ENCODE data around the gene STMND1. TPM values are rescaled to one million over a fixed set of nuclear protein-coding genes. Genes with fewer than 3 reads are reported as not detected.

Gene STMND1
- total and polyA plus RNA-seq, 2 of the 8 experiments (the other 6 are each of a cell fraction or from before 2014, with no cell fraction given) = not detected

DNA sequence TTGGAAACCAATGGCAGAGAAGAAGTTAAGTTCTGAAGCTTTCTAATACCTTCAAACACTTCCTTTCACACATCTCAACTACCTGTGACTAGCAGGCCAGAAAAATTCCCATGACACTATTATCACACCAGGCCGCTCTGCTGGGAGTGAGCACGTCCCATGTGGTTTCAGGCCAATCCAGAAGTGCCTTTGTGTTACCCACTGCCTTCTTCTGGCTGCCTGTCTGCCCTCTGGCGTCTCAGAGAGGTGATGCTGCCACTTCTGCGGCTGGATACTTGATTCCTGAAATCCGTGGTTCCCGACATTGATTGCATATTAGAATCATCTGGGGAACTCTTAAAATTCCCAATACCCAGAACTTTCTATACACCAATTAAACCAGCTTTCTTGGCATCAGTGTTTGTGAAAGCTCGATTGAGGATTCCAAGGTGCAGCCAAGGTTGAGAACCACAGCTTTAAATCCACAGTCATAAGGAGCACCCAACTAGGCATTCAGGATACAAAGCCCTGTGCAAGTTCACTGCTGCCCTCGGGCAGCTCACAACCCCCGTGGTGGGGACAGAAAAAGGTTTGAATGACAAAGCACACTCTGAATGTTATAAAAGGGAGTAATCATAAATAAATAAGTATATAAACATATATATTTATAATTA is 65.6 kb downstream of the STMND1 start (continued):
- TF ChIP-seq, protein P1, sequence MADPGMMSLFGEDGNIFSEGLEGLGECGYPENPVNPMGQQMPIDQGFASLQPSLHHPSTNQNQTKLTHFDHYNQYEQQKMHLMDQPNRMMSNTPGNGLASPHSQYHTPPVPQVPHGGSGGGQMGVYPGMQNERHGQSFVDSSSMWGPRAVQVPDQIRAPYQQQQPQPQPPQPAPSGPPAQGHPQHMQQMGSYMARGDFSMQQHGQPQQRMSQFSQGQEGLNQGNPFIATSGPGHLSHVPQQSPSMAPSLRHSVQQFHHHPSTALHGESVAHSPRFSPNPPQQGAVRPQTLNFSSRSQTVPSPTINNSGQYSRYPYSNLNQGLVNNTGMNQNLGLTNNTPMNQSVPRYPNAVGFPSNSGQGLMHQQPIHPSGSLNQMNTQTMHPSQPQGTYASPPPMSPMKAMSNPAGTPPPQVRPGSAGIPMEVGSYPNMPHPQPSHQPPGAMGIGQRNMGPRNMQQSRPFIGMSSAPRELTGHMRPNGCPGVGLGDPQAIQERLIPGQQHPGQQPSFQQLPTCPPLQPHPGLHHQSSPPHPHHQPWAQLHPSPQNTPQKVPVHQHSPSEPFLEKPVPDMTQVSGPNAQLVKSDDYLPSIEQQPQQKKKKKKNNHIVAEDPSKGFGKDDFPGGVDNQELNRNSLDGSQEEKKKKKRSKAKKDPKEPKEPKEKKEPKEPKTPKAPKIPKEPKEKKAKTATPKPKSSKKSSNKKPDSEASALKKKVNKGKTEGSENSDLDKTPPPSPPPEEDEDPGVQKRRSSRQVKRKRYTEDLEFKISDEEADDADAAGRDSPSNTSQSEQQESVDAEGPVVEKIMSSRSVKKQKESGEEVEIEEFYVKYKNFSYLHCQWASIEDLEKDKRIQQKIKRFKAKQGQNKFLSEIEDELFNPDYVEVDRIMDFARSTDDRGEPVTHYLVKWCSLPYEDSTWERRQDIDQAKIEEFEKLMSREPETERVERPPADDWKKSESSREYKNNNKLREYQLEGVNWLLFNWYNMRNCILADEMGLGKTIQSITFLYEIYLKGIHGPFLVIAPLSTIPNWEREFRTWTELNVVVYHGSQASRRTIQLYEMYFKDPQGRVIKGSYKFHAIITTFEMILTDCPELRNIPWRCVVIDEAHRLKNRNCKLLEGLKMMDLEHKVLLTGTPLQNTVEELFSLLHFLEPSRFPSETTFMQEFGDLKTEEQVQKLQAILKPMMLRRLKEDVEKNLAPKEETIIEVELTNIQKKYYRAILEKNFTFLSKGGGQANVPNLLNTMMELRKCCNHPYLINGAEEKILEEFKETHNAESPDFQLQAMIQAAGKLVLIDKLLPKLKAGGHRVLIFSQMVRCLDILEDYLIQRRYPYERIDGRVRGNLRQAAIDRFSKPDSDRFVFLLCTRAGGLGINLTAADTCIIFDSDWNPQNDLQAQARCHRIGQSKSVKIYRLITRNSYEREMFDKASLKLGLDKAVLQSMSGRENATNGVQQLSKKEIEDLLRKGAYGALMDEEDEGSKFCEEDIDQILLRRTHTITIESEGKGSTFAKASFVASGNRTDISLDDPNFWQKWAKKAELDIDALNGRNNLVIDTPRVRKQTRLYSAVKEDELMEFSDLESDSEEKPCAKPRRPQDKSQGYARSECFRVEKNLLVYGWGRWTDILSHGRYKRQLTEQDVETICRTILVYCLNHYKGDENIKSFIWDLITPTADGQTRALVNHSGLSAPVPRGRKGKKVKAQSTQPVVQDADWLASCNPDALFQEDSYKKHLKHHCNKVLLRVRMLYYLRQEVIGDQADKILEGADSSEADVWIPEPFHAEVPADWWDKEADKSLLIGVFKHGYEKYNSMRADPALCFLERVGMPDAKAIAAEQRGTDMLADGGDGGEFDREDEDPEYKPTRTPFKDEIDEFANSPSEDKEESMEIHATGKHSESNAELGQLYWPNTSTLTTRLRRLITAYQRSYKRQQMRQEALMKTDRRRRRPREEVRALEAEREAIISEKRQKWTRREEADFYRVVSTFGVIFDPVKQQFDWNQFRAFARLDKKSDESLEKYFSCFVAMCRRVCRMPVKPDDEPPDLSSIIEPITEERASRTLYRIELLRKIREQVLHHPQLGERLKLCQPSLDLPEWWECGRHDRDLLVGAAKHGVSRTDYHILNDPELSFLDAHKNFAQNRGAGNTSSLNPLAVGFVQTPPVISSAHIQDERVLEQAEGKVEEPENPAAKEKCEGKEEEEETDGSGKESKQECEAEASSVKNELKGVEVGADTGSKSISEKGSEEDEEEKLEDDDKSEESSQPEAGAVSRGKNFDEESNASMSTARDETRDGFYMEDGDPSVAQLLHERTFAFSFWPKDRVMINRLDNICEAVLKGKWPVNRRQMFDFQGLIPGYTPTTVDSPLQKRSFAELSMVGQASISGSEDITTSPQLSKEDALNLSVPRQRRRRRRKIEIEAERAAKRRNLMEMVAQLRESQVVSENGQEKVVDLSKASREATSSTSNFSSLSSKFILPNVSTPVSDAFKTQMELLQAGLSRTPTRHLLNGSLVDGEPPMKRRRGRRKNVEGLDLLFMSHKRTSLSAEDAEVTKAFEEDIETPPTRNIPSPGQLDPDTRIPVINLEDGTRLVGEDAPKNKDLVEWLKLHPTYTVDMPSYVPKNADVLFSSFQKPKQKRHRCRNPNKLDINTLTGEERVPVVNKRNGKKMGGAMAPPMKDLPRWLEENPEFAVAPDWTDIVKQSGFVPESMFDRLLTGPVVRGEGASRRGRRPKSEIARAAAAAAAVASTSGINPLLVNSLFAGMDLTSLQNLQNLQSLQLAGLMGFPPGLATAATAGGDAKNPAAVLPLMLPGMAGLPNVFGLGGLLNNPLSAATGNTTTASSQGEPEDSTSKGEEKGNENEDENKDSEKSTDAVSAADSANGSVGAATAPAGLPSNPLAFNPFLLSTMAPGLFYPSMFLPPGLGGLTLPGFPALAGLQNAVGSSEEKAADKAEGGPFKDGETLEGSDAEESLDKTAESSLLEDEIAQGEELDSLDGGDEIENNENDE (IDR thresholded peaks at IDR 0.05; ENCODE audit: insufficient replicate concordance, low read length) = no peak
- TF ChIP-seq KDM5A (IDR thresholded peaks at IDR 0.05; ENCODE audit: low read length) = no peak
- no peak for TF ChIP-seq CBX8 (IDR thresholded peaks at IDR 0.05; ENCODE audit: borderline replicate concordance, low read depth, low read length)
- peak; percentile 67 for TF ChIP-seq RAD21 (IDR thresholded peaks at IDR 0.05 in 1 of 2, conservative IDR thresholded peaks at IDR 0.05 in 1 of 2; ENCODE audit: low read depth in 2 of 2, low read length in 2 of 2)
- TF ChIP-seq ZNF274 (IDR thresholded peaks at IDR 0.05; ENCODE audit: borderline replicate concordance, extremely low read depth, low read length) = no peak
- TF ChIP-seq KDM1A (IDR thresholded peaks at IDR 0.05; ENCODE audit: borderline replicate concordance, low read length) = no peak
- TF ChIP-seq CREB1 (IDR thresholded peaks at IDR 0.05) = peak; percentile 41; the same call in 1 of the 2 replicates
- TF ChIP-seq, protein P2, sequence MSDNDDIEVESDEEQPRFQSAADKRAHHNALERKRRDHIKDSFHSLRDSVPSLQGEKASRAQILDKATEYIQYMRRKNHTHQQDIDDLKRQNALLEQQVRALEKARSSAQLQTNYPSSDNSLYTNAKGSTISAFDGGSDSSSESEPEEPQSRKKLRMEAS (IDR thresholded peaks at IDR 0.05) = peak; percentile 83
- TF ChIP-seq RBBP5 (IDR thresholded peaks at IDR 0.05; ENCODE audit: borderline replicate concordance, low read depth, low read length) = no peak
- TF ChIP-seq TEAD4 (IDR thresholded peaks at IDR 0.05; ENCODE audit: low read depth, low read length) = no peak

All from H1 (cell line).